ENCODE results near the gene CD40LG. TPM values are rescaled to one million over a fixed set of nuclear protein-coding genes. Genes with fewer than 3 reads are reported as not detected.
A peak's percentile ranks its signal among the peaks of the same experiment; 100 is the strongest.

CD40LG gene
- polyA plus RNA-seq, 4 donors: 0.34 to 0.97 (median 0.45) TPM; not detected in 1

- no peak overlapping the region for H3K4me3 ChIP-seq (ENCODE audit: low read depth in 1 of 3, low read length in 3 of 3)
- no peaks in the 10 kb centered on the region for H3K9me3 ChIP-seq (ENCODE audit: control insufficient read depth in 2 of 2, insufficient read depth in 1 of 2, low read depth in 1 of 2, low read length in 1 of 2)
- no peaks in the 10 kb centered on the region for H3K36me3 ChIP-seq (ENCODE audit: control insufficient read depth in 3 of 3, insufficient read depth in 2 of 3, low read depth in 1 of 3, low read length in 3 of 3)
- H3K27ac ChIP-seq (ENCODE audit: low read depth in 1 of 3, low read length in 2 of 3): peak overlapping the region in 1 of 3 donors; percentile 67
- DNase-seq (no peak), FAIRE-seq (no peak)
- WGBS, 3 donors: 46 to 64% (median 47%) methylated on average over 5 of the region's 5 CpGs
- no peaks in the 10 kb centered on the region for H3K27me3 ChIP-seq (ENCODE audit: control insufficient read depth in 3 of 3, insufficient read depth in 3 of 3, low read length in 3 of 3)
- no peaks in the 10 kb centered on the region for H3K4me1 ChIP-seq (ENCODE audit: control insufficient read depth in 3 of 3, insufficient read depth in 2 of 3, low read depth in 1 of 3, low read length in 2 of 3)
Observed at GRCh38 chrX:136674270-136674985, 26.5 kb downstream of the CD40LG start.

GRCh38 chrX:136679531-136679930, 31.6 kb downstream of the CD40LG start:
- FAIRE-seq (no peak), DNase-seq (no peak)
- Histone ChIP-seq H3K4me3 (ENCODE audit: low read depth in 1 of 3, low read length in 3 of 3) (no peak overlapping the region), H3K27ac (ENCODE audit: low read depth in 1 of 3, low read length in 2 of 3) (no peak overlapping the region), H3K4me1 (ENCODE audit: control insufficient read depth in 3 of 3, insufficient read depth in 2 of 3, low read depth in 1 of 3, low read length in 2 of 3) (no peaks in the 10 kb centered on the region), H3K9me3 (ENCODE audit: control insufficient read depth in 2 of 2, insufficient read depth in 1 of 2, low read depth in 1 of 2, low read length in 1 of 2) (no peaks in the 10 kb centered on the region), H3K36me3 (ENCODE audit: control insufficient read depth in 3 of 3, insufficient read depth in 2 of 3, low read depth in 1 of 3, low read length in 3 of 3) (no peaks in the 10 kb centered on the region), H3K27me3 (ENCODE audit: control insufficient read depth in 3 of 3, insufficient read depth in 3 of 3, low read length in 3 of 3) (no peaks in the 10 kb centered on the region)
- WGBS, 3 donors: 67 to 82% (median 79%) methylated on average over 6 of the region's 6 CpGs

- FAIRE-seq (no peak), DNase-seq (no peak)
- Histone ChIP-seq H3K36me3 (ENCODE audit: control insufficient read depth in 3 of 3, insufficient read depth in 2 of 3, low read depth in 1 of 3, low read length in 3 of 3) (no peaks in the 10 kb centered on the region), H3K9me3 (ENCODE audit: control insufficient read depth in 2 of 2, insufficient read depth in 1 of 2, low read depth in 1 of 2, low read length in 1 of 2) (no peaks in the 10 kb centered on the region), H3K4me3 (ENCODE audit: low read depth in 1 of 3, low read length in 3 of 3) (no peak overlapping the region), H3K27ac (ENCODE audit: low read depth in 1 of 3, low read length in 2 of 3) (no peak overlapping the region), H3K27me3 (ENCODE audit: control insufficient read depth in 3 of 3, insufficient read depth in 3 of 3, low read length in 3 of 3) (no peaks in the 10 kb centered on the region), H3K4me1 (ENCODE audit: control insufficient read depth in 3 of 3, insufficient read depth in 2 of 3, low read depth in 1 of 3, low read length in 2 of 3) (no peaks in the 10 kb centered on the region)
- WGBS, 3 donors: 72 to 86% (median 77%) methylated on average over 5 of the region's 5 CpGs
Observed at GRCh38 chrX:136684120-136684519, 36.2 kb downstream of the CD40LG start.

- no peak for DNase-seq
- Histone ChIP-seq H3K4me3 (ENCODE audit: low read depth in 1 of 3, low read length in 3 of 3) (no peak overlapping the region), H3K27ac (ENCODE audit: low read depth in 1 of 3, low read length in 2 of 3) (no peak overlapping the region), H3K4me1 (ENCODE audit: control insufficient read depth in 3 of 3, insufficient read depth in 2 of 3, low read depth in 1 of 3, low read length in 2 of 3) (no peaks in the 10 kb centered on the region), H3K9me3 (ENCODE audit: control insufficient read depth in 2 of 2, insufficient read depth in 1 of 2, low read depth in 1 of 2, low read length in 1 of 2) (no peaks in the 10 kb centered on the region), H3K36me3 (ENCODE audit: control insufficient read depth in 3 of 3, insufficient read depth in 2 of 3, low read depth in 1 of 3, low read length in 3 of 3) (no peaks in the 10 kb centered on the region), H3K27me3 (ENCODE audit: control insufficient read depth in 3 of 3, insufficient read depth in 3 of 3, low read length in 3 of 3) (no peaks in the 10 kb centered on the region)
- 27 to 87% (median 86%) methylated on average over 1 of the region's 1 CpG for WGBS, 3 donors
- FAIRE-seq: no peak
Observed at GRCh38 chrX:136687457-136687856, 39.5 kb downstream of the CD40LG start.

GRCh38 chrX:136689436-136689835, 41.5 kb downstream of the CD40LG start:
- no peak overlapping the region for H3K4me3 ChIP-seq (ENCODE audit: low read depth in 1 of 3, low read length in 3 of 3)
- H3K9me3 ChIP-seq (ENCODE audit: control insufficient read depth in 2 of 2, insufficient read depth in 1 of 2, low read depth in 1 of 2, low read length in 1 of 2): no peaks in the 10 kb centered on the region
- peak in 1 of 2 donors; percentile 28 for DNase-seq
- H3K36me3 ChIP-seq (ENCODE audit: control insufficient read depth in 3 of 3, insufficient read depth in 2 of 3, low read depth in 1 of 3, low read length in 3 of 3): no peaks in the 10 kb centered on the region
- 50 to 61% (median 59%) methylated on average over 6 of the region's 6 CpGs for WGBS, 3 donors
- no peak for FAIRE-seq
- no peaks in the 10 kb centered on the region for H3K27me3 ChIP-seq (ENCODE audit: control insufficient read depth in 3 of 3, insufficient read depth in 3 of 3, low read length in 3 of 3)
- H3K27ac ChIP-seq (ENCODE audit: low read depth in 1 of 3, low read length in 2 of 3): peak overlapping the region in 1 of 3 donors; percentile 8
- H3K4me1 ChIP-seq (ENCODE audit: control insufficient read depth in 3 of 3, insufficient read depth in 2 of 3, low read depth in 1 of 3, low read length in 2 of 3): no peaks in the 10 kb centered on the region

GRCh38 chrX:136691028-136691809, 43.3 kb downstream of the CD40LG start:
- no peaks in the 10 kb centered on the region for H3K27me3 ChIP-seq (ENCODE audit: control insufficient read depth in 3 of 3, insufficient read depth in 3 of 3, low read length in 3 of 3)
- H3K27ac ChIP-seq (ENCODE audit: low read depth in 1 of 3, low read length in 2 of 3): peak overlapping the region in 1 of 3 donors; percentile 58
- DNase-seq (peak in 1 of 2 donors; percentile 15), FAIRE-seq (no peak)
- H3K4me3 ChIP-seq (ENCODE audit: low read depth in 1 of 3, low read length in 3 of 3): no peak overlapping the region
- no peaks in the 10 kb centered on the region for H3K36me3 ChIP-seq (ENCODE audit: control insufficient read depth in 3 of 3, insufficient read depth in 2 of 3, low read depth in 1 of 3, low read length in 3 of 3)
- H3K9me3 ChIP-seq (ENCODE audit: control insufficient read depth in 2 of 2, insufficient read depth in 1 of 2, low read depth in 1 of 2, low read length in 1 of 2): no peaks in the 10 kb centered on the region
- 32 to 56% (median 44%) methylated on average over 3 of the region's 3 CpGs for WGBS, 3 donors
- no peaks in the 10 kb centered on the region for H3K4me1 ChIP-seq (ENCODE audit: control insufficient read depth in 3 of 3, insufficient read depth in 2 of 3, low read depth in 1 of 3, low read length in 2 of 3)

GRCh38 chrX:136692271-136692670, 44.3 kb downstream of the CD40LG start:
- Histone ChIP-seq H3K4me1 (ENCODE audit: control insufficient read depth in 3 of 3, insufficient read depth in 2 of 3, low read depth in 1 of 3, low read length in 2 of 3) (no peaks in the 10 kb centered on the region), H3K27ac (ENCODE audit: low read depth in 1 of 3, low read length in 2 of 3) (no peak overlapping the region), H3K27me3 (ENCODE audit: control insufficient read depth in 3 of 3, insufficient read depth in 3 of 3, low read length in 3 of 3) (no peaks in the 10 kb centered on the region), H3K4me3 (ENCODE audit: low read depth in 1 of 3, low read length in 3 of 3) (no peak overlapping the region), H3K9me3 (ENCODE audit: control insufficient read depth in 2 of 2, insufficient read depth in 1 of 2, low read depth in 1 of 2, low read length in 1 of 2) (no peaks in the 10 kb centered on the region), H3K36me3 (ENCODE audit: control insufficient read depth in 3 of 3, insufficient read depth in 2 of 3, low read depth in 1 of 3, low read length in 3 of 3) (no peaks in the 10 kb centered on the region)
- WGBS, 3 donors: 65 to 90% (median 69%) methylated on average over 4 of the region's 4 CpGs
- FAIRE-seq: no peak
- no peak for DNase-seq

GRCh38 chrX:136694431-136695087, 46.6 kb downstream of the CD40LG start:
- Histone ChIP-seq H3K9me3 (ENCODE audit: control insufficient read depth in 2 of 2, insufficient read depth in 1 of 2, low read depth in 1 of 2, low read length in 1 of 2) (no peaks in the 10 kb centered on the region), H3K36me3 (ENCODE audit: control insufficient read depth in 3 of 3, insufficient read depth in 2 of 3, low read depth in 1 of 3, low read length in 3 of 3) (no peaks in the 10 kb centered on the region), H3K27ac (ENCODE audit: low read depth in 1 of 3, low read length in 2 of 3) (peak overlapping the region in 1 of 3 donors; percentile 67), H3K27me3 (ENCODE audit: control insufficient read depth in 3 of 3, insufficient read depth in 3 of 3, low read length in 3 of 3) (no peaks in the 10 kb centered on the region), H3K4me3 (ENCODE audit: low read depth in 1 of 3, low read length in 3 of 3) (no peak overlapping the region), H3K4me1 (ENCODE audit: control insufficient read depth in 3 of 3, insufficient read depth in 2 of 3, low read depth in 1 of 3, low read length in 2 of 3) (no peaks in the 10 kb centered on the region)
- DNase-seq: peak; percentile 6 to 25
- no peak for FAIRE-seq
- WGBS, 3 donors: 42% methylated on average over 8 of the region's 8 CpGs

All from small intestine (tissue), 7 donors.